ENCODE measurements around the gene ARPC2. TPM values are rescaled to one million over a fixed set of nuclear protein-coding genes. Genes with fewer than 3 reads are reported as not detected.

The ARPC2 gene
- polyA plus RNA-seq, 1 donor (not counting 4 experiments of a cell fraction or from before 2014, with no cell fraction given) = 1,121 TPM

GRCh38 chr2:218289639-218290315, 72.8 kb downstream of the ARPC2 start:
- no peaks in the 10 kb centered on the region for H3K27me3 ChIP-seq (ENCODE audit: control insufficient read depth, extremely low read depth, insufficient read depth, low read length)
- H3K27ac ChIP-seq (ENCODE audit: control insufficient read depth, insufficient read depth, low read length) = peak overlapping the region; percentile 85
- peak overlapping the region; percentile 74 to 96 (median 96) for H3K4me3 ChIP-seq (ENCODE audit: control insufficient read depth in 2 of 3, extremely low read depth in 1 of 3, insufficient read depth in 2 of 3, low read depth in 1 of 3, low read length in 3 of 3)
- H3K4me1 ChIP-seq (ENCODE audit: control insufficient read depth, extremely low read depth, insufficient read depth, low read length) = peaks cover 74% of the 10 kb centered on the region
- no peaks in the 10 kb centered on the region for H3K9me3 ChIP-seq (ENCODE audit: control insufficient read depth, low read depth, low read length)
- TF ChIP-seq EZH2 (IDR thresholded peaks at IDR 0.05; ENCODE audit: low read length) (no peak), CTCF (optimal IDR thresholded peaks at IDR 0.05 in 1 of 3, IDR thresholded peaks at IDR 0.05 in 1 of 3, conservative IDR thresholded peaks at IDR 0.05 in 1 of 3; ENCODE audit: extremely low read depth in 1 of 3, insufficient read depth in 2 of 3, low read length in 3 of 3) (no peak)
- H4K20me1 ChIP-seq (ENCODE audit: control insufficient read depth, extremely low read depth, insufficient read depth, low read length) = peaks cover 12% of the 10 kb centered on the region
- H3K9ac ChIP-seq (ENCODE audit: control insufficient read depth, extremely low read depth, insufficient read depth, low read length) = peak overlapping the region; percentile 98
- H2AFZ ChIP-seq (ENCODE audit: control insufficient read depth, low read length) = no peak overlapping the region
- dilution Hi-C loops (cut with MboI; ENCODE audit: extremely low pct_ligation_motif_present, low sequenced_read_pairs) = no loop called here
- H3K36me3 ChIP-seq (ENCODE audit: control insufficient read depth in 2 of 2, extremely low read depth in 1 of 2, insufficient read depth in 2 of 2, low read length in 2 of 2) = peaks cover 9 to 17% of the 10 kb centered on the region in 2 experiments
- no peak for DNase-seq (ENCODE audit: low read depth, low spot score)
- H3K4me2 ChIP-seq (ENCODE audit: control insufficient read depth, extremely low read depth, insufficient read depth, low read depth, low read length) = peak overlapping the region; percentile 100
- peaks cover 63% of the 10 kb centered on the region for H3K79me2 ChIP-seq (ENCODE audit: control insufficient read depth, insufficient read depth, low read length)
- peak; percentile 64 for FAIRE-seq
- H3K9me1 ChIP-seq (ENCODE audit: control insufficient read depth, extremely low read depth, insufficient read depth, low read length) = no peaks in the 10 kb centered on the region

DNA sequence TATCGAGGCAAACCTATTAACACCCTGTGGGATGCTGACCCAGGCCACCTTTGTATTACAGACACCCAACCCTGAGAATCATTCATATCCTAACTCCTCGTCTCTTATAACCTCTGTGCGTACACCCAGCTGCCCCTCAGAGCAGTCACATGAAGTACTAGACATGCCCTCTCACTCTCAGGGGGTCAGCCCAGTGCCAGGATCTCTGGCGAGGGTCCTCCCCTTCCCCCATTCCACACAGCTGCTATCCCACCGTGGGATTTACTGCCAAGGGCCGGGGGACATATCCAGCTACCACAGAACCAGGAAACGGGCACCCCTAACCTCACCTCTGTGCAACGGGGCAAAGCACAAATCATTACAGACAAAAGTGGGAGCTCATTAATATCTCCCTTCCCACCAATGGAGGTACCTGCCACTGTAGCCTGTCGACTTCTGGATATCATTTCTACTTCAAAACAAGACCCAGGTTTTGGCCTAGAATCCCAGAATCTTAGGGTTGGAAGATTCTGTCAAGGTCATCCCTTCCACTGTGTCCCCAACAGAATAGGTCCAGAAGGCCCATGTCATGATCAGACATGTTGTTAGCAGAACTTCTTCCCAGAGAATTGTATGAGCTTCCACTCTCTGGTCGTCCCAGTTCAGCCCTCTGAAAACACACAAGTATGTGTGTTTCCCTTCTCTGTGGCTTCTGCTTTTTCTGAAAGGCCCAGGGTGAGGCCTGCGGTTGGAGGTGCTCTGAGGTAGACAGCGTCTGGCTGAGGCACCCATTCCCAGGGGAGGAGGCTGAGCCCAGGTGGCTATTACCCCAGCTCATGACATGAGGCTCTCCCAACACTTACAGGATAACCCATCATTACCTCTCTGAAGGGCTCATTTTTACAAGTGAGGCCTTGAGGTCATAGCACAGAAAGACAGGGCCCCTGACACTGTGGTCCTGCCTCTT, 73.6 kb downstream of the ARPC2 start:
- Histone ChIP-seq H3K27me3 (ENCODE audit: control insufficient read depth, extremely low read depth, insufficient read depth, low read length) (no peaks in the 10 kb centered on the region), H3K9ac (ENCODE audit: control insufficient read depth, extremely low read depth, insufficient read depth, low read length) (peak overlapping the region; percentile 98), H3K4me3 (ENCODE audit: control insufficient read depth in 2 of 3, extremely low read depth in 1 of 3, insufficient read depth in 2 of 3, low read depth in 1 of 3, low read length in 3 of 3) (peak overlapping the region; percentile 74 to 96 (median 96)), H3K4me1 (ENCODE audit: control insufficient read depth, extremely low read depth, insufficient read depth, low read length) (peaks cover 74% of the 10 kb centered on the region), H3K79me2 (ENCODE audit: control insufficient read depth, insufficient read depth, low read length) (peaks cover 55% of the 10 kb centered on the region), H3K36me3 (ENCODE audit: control insufficient read depth in 2 of 2, extremely low read depth in 1 of 2, insufficient read depth in 2 of 2, low read length in 2 of 2) (peaks cover 6 to 12% of the 10 kb centered on the region in 2 experiments), H3K27ac (ENCODE audit: control insufficient read depth, insufficient read depth, low read length) (peak overlapping the region; percentile 85), H3K9me3 (ENCODE audit: control insufficient read depth, low read depth, low read length) (no peaks in the 10 kb centered on the region), H2AFZ (ENCODE audit: control insufficient read depth, low read length) (no peak overlapping the region), H4K20me1 (ENCODE audit: control insufficient read depth, extremely low read depth, insufficient read depth, low read length) (peaks cover 9% of the 10 kb centered on the region), H3K9me1 (ENCODE audit: control insufficient read depth, extremely low read depth, insufficient read depth, low read length) (no peaks in the 10 kb centered on the region), H3K4me2 (ENCODE audit: control insufficient read depth, extremely low read depth, insufficient read depth, low read depth, low read length) (peak overlapping the region; percentile 100)
- no peak for TF ChIP-seq CTCF (optimal IDR thresholded peaks at IDR 0.05 in 1 of 3, IDR thresholded peaks at IDR 0.05 in 1 of 3, conservative IDR thresholded peaks at IDR 0.05 in 1 of 3; ENCODE audit: extremely low read depth in 1 of 3, insufficient read depth in 2 of 3, low read length in 3 of 3)
- TF ChIP-seq EZH2 (IDR thresholded peaks at IDR 0.05; ENCODE audit: low read length) = no peak
- DNase-seq (ENCODE audit: low read depth, low spot score) (no peak), FAIRE-seq (no peak)
- dilution Hi-C loops (cut with MboI; ENCODE audit: extremely low pct_ligation_motif_present, low sequenced_read_pairs) = no loop called here

Measured in keratinocyte (primary cell).